GM12878 (cell line): Measurements from ENCODE around the gene CD72.

Experiments used
- ASH2L ChIP-seq: fragments of 300-600, 200-600 bp; sonication (generic); IDR thresholded peaks from 2 replicates; pipeline ENCODE4 v1.6.1; 2017; ENCODE audit warnings: low read depth, mild to moderate bottlenecking, borderline replicate concordance
- CREM ChIP-seq: IDR thresholded peaks from 2 replicates; pipeline ENCODE4 v1.6.1; 2014; ENCODE audit warnings: antibody characterized with exemption, low read depth
- CTCF ChIP-seq, 3 experiments: IDR thresholded peaks in 2 of 3; conservative IDR thresholded peaks in 1 of 3; 2 replicates each; pipeline ENCODE4 v1.5.1; 2011; ENCODE audit warnings: low read depth in 3 of 3, low read length in 3 of 3, mild to moderate bottlenecking in 3 of 3, control low read depth in 2 of 3, moderate library complexity in 2 of 3, inconsistent platforms in 1 of 3, mixed read lengths in 1 of 3; ENCODE audit not compliant: control insufficient read depth in 2 of 3, insufficient read depth in 1 of 3; ENCODE audit errors: extremely low read depth in 1 of 3
- EP300 ChIP-seq, 2 experiments: fragments of 150-350 bp in 1 of 2; IDR thresholded peaks; 2 replicates each; pipeline ENCODE4 v1.6.1; 2011 to 2012; ENCODE audit warnings: low read depth in 2 of 2, low read length in 2 of 2, borderline replicate concordance in 1 of 2, improper control_type of control experiment in 1 of 2, inconsistent platforms in 1 of 2; ENCODE audit not compliant: control insufficient read depth in 1 of 2
- EZH2 ChIP-seq: IDR thresholded peaks from 2 replicates; pipeline ENCODE4 v1.6.1; 2012; ENCODE audit warnings: low read depth, mild to moderate bottlenecking, control low read depth, inconsistent platforms, low read length, borderline replicate concordance; ENCODE audit not compliant: control insufficient read depth
- MTA2 ChIP-seq: fragments of 450-650 bp; IDR thresholded peaks from 2 replicates; pipeline ENCODE4 v1.6.1; 2016; ENCODE audit warnings: low read depth, mild to moderate bottlenecking, moderate library complexity
- MXI1 ChIP-seq: fragments of 150-350 bp; IDR thresholded peaks from 2 replicates; pipeline ENCODE4 v1.6.1; 2011; ENCODE audit warnings: low read depth, mild to moderate bottlenecking, inconsistent platforms, low read length, improper control_type of control experiment
- NFIC ChIP-seq: IDR thresholded peaks from 2 replicates; pipeline ENCODE4 v1.6.1; 2012; ENCODE audit warnings: low read depth, mild to moderate bottlenecking, inconsistent platforms, low read length, moderate library complexity
- POLR2A ChIP-seq: IDR thresholded peaks from 2 replicates; pipeline ENCODE4 v1.6.1; 2011; ENCODE audit warnings: low read depth, mild to moderate bottlenecking, low read length
- POLR2AphosphoS2 ChIP-seq: IDR thresholded peaks from 2 replicates; pipeline ENCODE4 v1.6.1; 2011; ENCODE audit warnings: low read depth, mild to moderate bottlenecking, low read length, improper control_type of control experiment, moderate library complexity
- POLR2AphosphoS5 ChIP-seq: IDR thresholded peaks from 2 replicates; pipeline ENCODE4 v1.6.1; 2011; ENCODE audit warnings: mild to moderate bottlenecking, low read length, inconsistent platforms
- STAT3 ChIP-seq: IDR thresholded peaks from 2 replicates; pipeline ENCODE4 v1.6.1; 2011; ENCODE audit warnings: low read depth, low read length, improper control_type of control experiment
- SUZ12 ChIP-seq: fragments of 200-600 bp; sonication (generic); IDR thresholded peaks from one replicate; pipeline ENCODE4 v1.6.1; 2018; ENCODE audit warnings: antibody characterized with exemption, mild to moderate bottlenecking; ENCODE audit not compliant: unreplicated experiment
- TF ChIP-seq, protein P1 (sequence below): fragments of 150-350 bp; IDR thresholded peaks from 2 replicates; pipeline ENCODE4 v1.6.1; 2016; ENCODE audit warnings: low read depth, low read length

GRCh38 chr9:35609820-35610163 lies 8.4 kb downstream of the CD72 start:
- TF ChIP-seq NFIC (no peak), POLR2AphosphoS5 (no peak), CREM (no peak), POLR2AphosphoS2 (no peak), STAT3 (no peak), MTA2 (no peak), EP300 (IDR thresholded peaks at IDR 0.05; ENCODE audit: borderline replicate concordance in 1 of 2, control insufficient read depth in 1 of 2, low read depth in 2 of 2, low read length in 2 of 2) (no peak), ASH2L (no peak), MXI1 (no peak), POLR2A (no peak), EZH2 (no peak), SUZ12 (no peak), CTCF (IDR thresholded peaks at IDR 0.05 in 2 of 3, conservative IDR thresholded peaks at IDR 0.05 in 1 of 3; ENCODE audit: control insufficient read depth in 2 of 3, extremely low read depth in 1 of 3, insufficient read depth in 1 of 3, low read depth in 3 of 3, low read length in 3 of 3) (no peak)
- TF ChIP-seq, protein P1, sequence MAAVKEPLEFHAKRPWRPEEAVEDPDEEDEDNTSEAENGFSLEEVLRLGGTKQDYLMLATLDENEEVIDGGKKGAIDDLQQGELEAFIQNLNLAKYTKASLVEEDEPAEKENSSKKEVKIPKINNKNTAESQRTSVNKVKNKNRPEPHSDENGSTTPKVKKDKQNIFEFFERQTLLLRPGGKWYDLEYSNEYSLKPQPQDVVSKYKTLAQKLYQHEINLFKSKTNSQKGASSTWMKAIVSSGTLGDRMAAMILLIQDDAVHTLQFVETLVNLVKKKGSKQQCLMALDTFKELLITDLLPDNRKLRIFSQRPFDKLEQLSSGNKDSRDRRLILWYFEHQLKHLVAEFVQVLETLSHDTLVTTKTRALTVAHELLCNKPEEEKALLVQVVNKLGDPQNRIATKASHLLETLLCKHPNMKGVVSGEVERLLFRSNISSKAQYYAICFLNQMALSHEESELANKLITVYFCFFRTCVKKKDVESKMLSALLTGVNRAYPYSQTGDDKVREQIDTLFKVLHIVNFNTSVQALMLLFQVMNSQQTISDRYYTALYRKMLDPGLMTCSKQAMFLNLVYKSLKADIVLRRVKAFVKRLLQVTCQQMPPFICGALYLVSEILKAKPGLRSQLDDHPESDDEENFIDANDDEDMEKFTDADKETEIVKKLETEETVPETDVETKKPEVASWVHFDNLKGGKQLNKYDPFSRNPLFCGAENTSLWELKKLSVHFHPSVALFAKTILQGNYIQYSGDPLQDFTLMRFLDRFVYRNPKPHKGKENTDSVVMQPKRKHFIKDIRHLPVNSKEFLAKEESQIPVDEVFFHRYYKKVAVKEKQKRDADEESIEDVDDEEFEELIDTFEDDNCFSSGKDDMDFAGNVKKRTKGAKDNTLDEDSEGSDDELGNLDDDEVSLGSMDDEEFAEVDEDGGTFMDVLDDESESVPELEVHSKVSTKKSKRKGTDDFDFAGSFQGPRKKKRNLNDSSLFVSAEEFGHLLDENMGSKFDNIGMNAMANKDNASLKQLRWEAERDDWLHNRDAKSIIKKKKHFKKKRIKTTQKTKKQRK, result no peak
